ENCODE results near the gene CHI3L2.

CHI3L2 gene

GRCh38 chr1:111221633-111222291 lies 5.8 kb upstream of the CHI3L2 start:
- Histone ChIP-seq H3K36me3 (ENCODE audit: insufficient read depth, low read length) (no peaks in the 10 kb centered on the region), H3K4me3 (ENCODE audit: low read depth, low read length) (no peak overlapping the region), H3K4me1 (ENCODE audit: control insufficient read depth, insufficient read depth, low read length, unreplicated experiment) (no peaks in the 10 kb centered on the region), H3K27me3 (ENCODE audit: insufficient read depth, low read length) (peaks cover 8% of the 10 kb centered on the region; the same call in 1 of the 2 replicates), H2AFZ (ENCODE audit: low read length, unreplicated experiment) (no peak overlapping the region), H3K79me2 (ENCODE audit: control insufficient read depth, insufficient read depth, low read length, unreplicated experiment) (no peaks in the 10 kb centered on the region), H3K27ac (ENCODE audit: low read depth, low read length) (no peak overlapping the region)

- no peak overlapping the region for H2AFZ ChIP-seq (ENCODE audit: low read length, unreplicated experiment)
- H3K4me3 ChIP-seq (ENCODE audit: low read depth, low read length) = no peak overlapping the region
- no peaks in the 10 kb centered on the region for H3K79me2 ChIP-seq (ENCODE audit: control insufficient read depth, insufficient read depth, low read length, unreplicated experiment)
- H3K27ac ChIP-seq (ENCODE audit: low read depth, low read length) = no peak overlapping the region
- H3K27me3 ChIP-seq (ENCODE audit: insufficient read depth, low read length) = peaks cover 8% of the 10 kb centered on the region; the same call in 1 of the 2 replicates
- peaks cover 4% of the 10 kb centered on the region for H3K4me1 ChIP-seq (ENCODE audit: control insufficient read depth, insufficient read depth, low read length, unreplicated experiment)
- H3K36me3 ChIP-seq (ENCODE audit: insufficient read depth, low read length) = no peaks in the 10 kb centered on the region
Measured at GRCh38 chr1:111222308-111223125, 5.0 kb upstream of the CHI3L2 start.

GRCh38 chr1:111223126-111223685 lies 4.3 kb upstream of the CHI3L2 start:
- H3K4me1 ChIP-seq (ENCODE audit: control insufficient read depth, insufficient read depth, low read length, unreplicated experiment) = peaks cover 11% of the 10 kb centered on the region
- no peak overlapping the region for H3K27ac ChIP-seq (ENCODE audit: low read depth, low read length)
- no peak overlapping the region for H3K4me3 ChIP-seq (ENCODE audit: low read depth, low read length)
- H3K27me3 ChIP-seq (ENCODE audit: insufficient read depth, low read length) = peaks cover 5% of the 10 kb centered on the region; the same call in 1 of the 2 replicates
- H2AFZ ChIP-seq (ENCODE audit: low read length, unreplicated experiment) = no peak overlapping the region
- no peaks in the 10 kb centered on the region for H3K79me2 ChIP-seq (ENCODE audit: control insufficient read depth, insufficient read depth, low read length, unreplicated experiment)
- no peaks in the 10 kb centered on the region for H3K36me3 ChIP-seq (ENCODE audit: insufficient read depth, low read length)

- Histone ChIP-seq H3K4me3 (ENCODE audit: low read depth, low read length) (no peak overlapping the region), H3K79me2 (ENCODE audit: control insufficient read depth, insufficient read depth, low read length, unreplicated experiment) (no peaks in the 10 kb centered on the region), H3K36me3 (ENCODE audit: insufficient read depth, low read length) (no peaks in the 10 kb centered on the region)
Measured at GRCh38 chr1:111225091-111225490, 2.4 kb upstream of the CHI3L2 start.

GRCh38 chr1:111225717-111226400 lies 1.7 kb upstream of the CHI3L2 start:
- Histone ChIP-seq H3K36me3 (ENCODE audit: insufficient read depth, low read length) (no peaks in the 10 kb centered on the region), H3K4me1 (ENCODE audit: control insufficient read depth, insufficient read depth, low read length, unreplicated experiment) (peaks cover 19% of the 10 kb centered on the region), H3K27me3 (ENCODE audit: insufficient read depth, low read length) (no peaks in the 10 kb centered on the region), H3K27ac (ENCODE audit: low read depth, low read length) (no peak overlapping the region), H2AFZ (ENCODE audit: low read length, unreplicated experiment) (no peak overlapping the region), H3K79me2 (ENCODE audit: control insufficient read depth, insufficient read depth, low read length, unreplicated experiment) (no peaks in the 10 kb centered on the region), H3K4me3 (ENCODE audit: low read depth, low read length) (no peak overlapping the region)

More at GRCh38 chr1:111225091-111225490, 2.4 kb upstream of the CHI3L2 start:
- H3K27ac ChIP-seq (ENCODE audit: low read depth, low read length) = no peak overlapping the region
- H3K4me1 ChIP-seq (ENCODE audit: control insufficient read depth, insufficient read depth, low read length, unreplicated experiment) = peaks cover 19% of the 10 kb centered on the region
- H2AFZ ChIP-seq (ENCODE audit: low read length, unreplicated experiment) = no peak overlapping the region
- peaks cover 5% of the 10 kb centered on the region; the same call in 1 of the 2 replicates for H3K27me3 ChIP-seq (ENCODE audit: insufficient read depth, low read length)

- Histone ChIP-seq H3K27ac (ENCODE audit: low read depth, low read length) (peak overlapping the region; percentile 25), H3K79me2 (ENCODE audit: control insufficient read depth, insufficient read depth, low read length, unreplicated experiment) (no peaks in the 10 kb centered on the region), H3K4me3 (ENCODE audit: low read depth, low read length) (no peak overlapping the region; the same call in 1 of the 2 replicates), H3K27me3 (ENCODE audit: insufficient read depth, low read length) (no peaks in the 10 kb centered on the region), H3K4me1 (ENCODE audit: control insufficient read depth, insufficient read depth, low read length, unreplicated experiment) (peaks cover 19% of the 10 kb centered on the region), H3K36me3 (ENCODE audit: insufficient read depth, low read length) (no peaks in the 10 kb centered on the region), H2AFZ (ENCODE audit: low read length, unreplicated experiment) (peak overlapping the region; percentile 11)
Measured at GRCh38 chr1:111227851-111228747, 586 bp downstream of the CHI3L2 start.

- Histone ChIP-seq H3K27me3 (ENCODE audit: insufficient read depth, low read length) (no peaks in the 10 kb centered on the region), H3K4me1 (ENCODE audit: control insufficient read depth, insufficient read depth, low read length, unreplicated experiment) (peaks cover 19% of the 10 kb centered on the region), H2AFZ (ENCODE audit: low read length, unreplicated experiment) (peak overlapping the region; percentile 11), H3K79me2 (ENCODE audit: control insufficient read depth, insufficient read depth, low read length, unreplicated experiment) (no peaks in the 10 kb centered on the region), H3K4me3 (ENCODE audit: low read depth, low read length) (no peak overlapping the region), H3K27ac (ENCODE audit: low read depth, low read length) (peak overlapping the region; percentile 25), H3K36me3 (ENCODE audit: insufficient read depth, low read length) (no peaks in the 10 kb centered on the region)
Measured at GRCh38 chr1:111228748-111229126, 1.2 kb downstream of the CHI3L2 start.

GRCh38 chr1:111232134-111232533 lies 4.6 kb downstream of the CHI3L2 start:
- Histone ChIP-seq H3K27me3 (ENCODE audit: insufficient read depth, low read length) (no peaks in the 10 kb centered on the region; the same call in 1 of the 2 replicates), H3K4me3 (ENCODE audit: low read depth, low read length) (no peak overlapping the region)

GRCh38 chr1:111234258-111234657 lies 6.7 kb downstream of the CHI3L2 start:
- H3K36me3 ChIP-seq (ENCODE audit: insufficient read depth, low read length) = no peaks in the 10 kb centered on the region
- H3K79me2 ChIP-seq (ENCODE audit: control insufficient read depth, insufficient read depth, low read length, unreplicated experiment) = no peaks in the 10 kb centered on the region
- H2AFZ ChIP-seq (ENCODE audit: low read length, unreplicated experiment) = no peak overlapping the region
- no peaks in the 10 kb centered on the region; the same call in 1 of the 2 replicates for H3K27me3 ChIP-seq (ENCODE audit: insufficient read depth, low read length)
- peaks cover 11% of the 10 kb centered on the region for H3K4me1 ChIP-seq (ENCODE audit: control insufficient read depth, insufficient read depth, low read length, unreplicated experiment)
- H3K4me3 ChIP-seq (ENCODE audit: low read depth, low read length) = no peak overlapping the region
- peak overlapping the region; percentile 19; the same call in 1 of the 2 replicates for H3K27ac ChIP-seq (ENCODE audit: low read depth, low read length)

More at GRCh38 chr1:111232134-111232533, 4.6 kb downstream of the CHI3L2 start:
- Histone ChIP-seq H3K79me2 (ENCODE audit: control insufficient read depth, insufficient read depth, low read length, unreplicated experiment) (no peaks in the 10 kb centered on the region), H3K27ac (ENCODE audit: low read depth, low read length) (no peak overlapping the region), H3K4me1 (ENCODE audit: control insufficient read depth, insufficient read depth, low read length, unreplicated experiment) (peaks cover 28% of the 10 kb centered on the region), H3K36me3 (ENCODE audit: insufficient read depth, low read length) (no peaks in the 10 kb centered on the region), H2AFZ (ENCODE audit: low read length, unreplicated experiment) (no peak overlapping the region)
